OCI-LY7 (cell line): ENCODE measurements around the gene RAX2. TPM values are rescaled to one million over a fixed set of nuclear protein-coding genes. Genes with fewer than 3 reads are reported as not detected.

Experiments
- BruUV-seq: library from RNA; stranded (reverse); fragments of 400-500 nt; replicated peaks from 2 replicates; lab custom pipeline; 2021; lab: Mats Ljungman, UMichigan
- CTCF ChIA-PET: fragments of 300-600 bp; sonication (Branson Sonifier 250); formaldehyde crosslinking; loops from one replicate; lab custom pipeline; 2022; ENCODE audit warnings: antibody characterized with exemption; ENCODE audit not compliant: unreplicated experiment; lab: Charles Lee
- POLR2A ChIA-PET: fragments of 300-600 bp; sonication (Branson Sonifier 250); formaldehyde crosslinking; loops from one replicate; lab custom pipeline; 2022; ENCODE audit warnings: antibody characterized with exemption; lab: Charles Lee
- DNase-seq: peaks from one replicate; pipeline ENCODE4 v3.0.0-alpha.2; 2015; ENCODE audit warnings: low spot score
- H2AFZ ChIP-seq: fragments of 200-600 bp; sonication (generic), shearing (Covaris generic); 2 replicates; pipeline ENCODE4 v1.6.1; 2014; ENCODE audit warnings: mild to moderate bottlenecking, antibody characterized with exemption, low read length, moderate library complexity
- H3K27ac ChIP-seq: fragments of 200-600 bp; sonication (generic); 2 replicates; pipeline ENCODE4 v1.5.1; 2014; ENCODE audit warnings: mixed run types, low read depth, mild to moderate bottlenecking, moderate library complexity, low read length, inconsistent platforms; ENCODE audit not compliant: poor library complexity, severe bottlenecking
- H3K36me3 ChIP-seq: fragments of 200-600 bp; sonication (generic); 2 replicates; pipeline ENCODE4 v1.6.1; 2014; ENCODE audit warnings: mild to moderate bottlenecking, antibody characterized with exemption, low read length, moderate library complexity, mixed read lengths; ENCODE audit not compliant: insufficient read depth
- H3K4me1 ChIP-seq: fragments of 200-600 bp; sonication (generic); 2 replicates; pipeline ENCODE4 v1.5.1; 2014; ENCODE audit warnings: mild to moderate bottlenecking, low read length; ENCODE audit not compliant: insufficient read depth, poor library complexity, severe bottlenecking
- H3K4me2 ChIP-seq: fragments of 200-600 bp; sonication (generic); 2 replicates; pipeline ENCODE4 v1.6.1; 2014; ENCODE audit warnings: mild to moderate bottlenecking, low read length
- H3K4me3 ChIP-seq: fragments of 200-600 bp; sonication (generic); 2 replicates; pipeline ENCODE4 v1.5.1; 2014; ENCODE audit warnings: mild to moderate bottlenecking, low read depth, low read length; ENCODE audit not compliant: poor library complexity, severe bottlenecking
- H3K79me2 ChIP-seq: fragments of 200-600 bp; sonication (generic); 2 replicates; pipeline ENCODE4 v1.6.1; 2016; ENCODE audit warnings: low read depth, mild to moderate bottlenecking, low read length, moderate library complexity, mixed read lengths; ENCODE audit not compliant: insufficient read depth
- H3K9me2 ChIP-seq: fragments of 200-600 bp; sonication (generic); 2 replicates; pipeline ENCODE4 v1.6.1; 2016; ENCODE audit warnings: mild to moderate bottlenecking, low read length, mixed read lengths; ENCODE audit not compliant: insufficient read depth
- H3K9me3 ChIP-seq: fragments of 200-600 bp; sonication (generic); 2 replicates; pipeline ENCODE4 v1.6.1; 2014; ENCODE audit warnings: mild to moderate bottlenecking, mixed run types, low read length, mixed read lengths
- H4K20me1 ChIP-seq: fragments of 200-600 bp; sonication (generic); 2 replicates; pipeline ENCODE4 v1.6.1; 2014; ENCODE audit warnings: mild to moderate bottlenecking, antibody characterized with exemption, low read length, moderate library complexity, mixed read lengths; ENCODE audit not compliant: insufficient read depth
- EZH2phosphoT487 ChIP-seq: fragments of 200-600 bp; sonication (generic); IDR thresholded peaks from 2 replicates; pipeline ENCODE4 v1.6.1; 2018; ENCODE audit warnings: low read depth, borderline replicate concordance, mild to moderate bottlenecking, mixed run types, antibody characterized with exemption, low read length, moderate library complexity, mixed read lengths
- intact Hi-C: fragments of 100-400 bp; cut with micrococcal nuclease; formaldehyde crosslinking; loops from one replicate; pipeline ENCODE4 v1.10.0; 2022; ENCODE audit not compliant: unreplicated experiment
- total RNA-seq, 2 experiments: library from RNA; depleted of rRNA in 1 of 2; stranded (reverse); fragments of >200 nt in 1 of 2; shearing (Covaris generic) in 1 of 2; gene quantifications; 2 replicates each; pipeline ENCODE4 v1.2.3, GENCODE V29; 2014 to 2022
- TF ChIP-seq, protein P1 (sequence below): fragments of 200-600 bp; sonication (generic); conservative IDR thresholded peaks from 2 replicates; pipeline ENCODE4 v1.5.1; 2014; ENCODE audit warnings: mild to moderate bottlenecking, antibody characterized with exemption, low read length, moderate library complexity, mixed read lengths

RAX2 gene
- total RNA-seq, 2 experiments from 2014 or later: not detected

- Histone ChIP-seq H3K9me2 (no peaks in the 10 kb centered on the region), H3K4me3 (no peak overlapping the region), H3K36me3 (no peaks in the 10 kb centered on the region), H2AFZ (no peak overlapping the region), H3K4me1 (no peaks in the 10 kb centered on the region), H3K79me2 (no peaks in the 10 kb centered on the region), H3K27ac (no peak overlapping the region), H3K4me2 (no peak overlapping the region), H3K9me3 (no peaks in the 10 kb centered on the region), H4K20me1 (no peaks in the 10 kb centered on the region)
- TF ChIP-seq, protein P1, sequence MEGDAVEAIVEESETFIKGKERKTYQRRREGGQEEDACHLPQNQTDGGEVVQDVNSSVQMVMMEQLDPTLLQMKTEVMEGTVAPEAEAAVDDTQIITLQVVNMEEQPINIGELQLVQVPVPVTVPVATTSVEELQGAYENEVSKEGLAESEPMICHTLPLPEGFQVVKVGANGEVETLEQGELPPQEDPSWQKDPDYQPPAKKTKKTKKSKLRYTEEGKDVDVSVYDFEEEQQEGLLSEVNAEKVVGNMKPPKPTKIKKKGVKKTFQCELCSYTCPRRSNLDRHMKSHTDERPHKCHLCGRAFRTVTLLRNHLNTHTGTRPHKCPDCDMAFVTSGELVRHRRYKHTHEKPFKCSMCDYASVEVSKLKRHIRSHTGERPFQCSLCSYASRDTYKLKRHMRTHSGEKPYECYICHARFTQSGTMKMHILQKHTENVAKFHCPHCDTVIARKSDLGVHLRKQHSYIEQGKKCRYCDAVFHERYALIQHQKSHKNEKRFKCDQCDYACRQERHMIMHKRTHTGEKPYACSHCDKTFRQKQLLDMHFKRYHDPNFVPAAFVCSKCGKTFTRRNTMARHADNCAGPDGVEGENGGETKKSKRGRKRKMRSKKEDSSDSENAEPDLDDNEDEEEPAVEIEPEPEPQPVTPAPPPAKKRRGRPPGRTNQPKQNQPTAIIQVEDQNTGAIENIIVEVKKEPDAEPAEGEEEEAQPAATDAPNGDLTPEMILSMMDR: 0 out of 2 replicates have a peak, but pooled peaks have one; percentile 27
- no peak for TF ChIP-seq EZH2phosphoT487
- CTCF ChIA-PET: no interaction called here
- POLR2A ChIA-PET: interaction anchor here (0.6 kb wide), 1 partner anchor 156 kb away, joined by 3 read pairs; no protein-coding TSS in a partner anchor
- DNase-seq: no peak
- no TSS peak for BruUV-seq
- intact Hi-C loops: no loop called here
These were observed 39.9 kb downstream of the RAX2 start for GRCh38 chr19:3732108-3732507.

GRCh38 chr19:3730457-3730958, 41.5 kb downstream of the RAX2 start:
- CTCF ChIA-PET: no interaction called here
- no peak overlapping the region for H2AFZ ChIP-seq
- no peak for DNase-seq

More at GRCh38 chr19:3730457-3730958, 41.5 kb downstream of the RAX2 start:
- Histone ChIP-seq H3K79me2 (no peaks in the 10 kb centered on the region), H3K36me3 (no peaks in the 10 kb centered on the region), H3K27ac (no peak overlapping the region), H3K4me2 (no peak overlapping the region), H3K4me3 (no peak overlapping the region), H3K4me1 (no peaks in the 10 kb centered on the region), H3K9me2 (no peaks in the 10 kb centered on the region), H3K9me3 (no peaks in the 10 kb centered on the region), H4K20me1 (no peaks in the 10 kb centered on the region)
- TF ChIP-seq, protein P1: no peak
- no peak for TF ChIP-seq EZH2phosphoT487
- POLR2A ChIA-PET: no interaction called here
- intact Hi-C loops: no loop called here
- BruUV-seq: no TSS peak
